MV-4-11 (cell line): ENCODE data around the gene HELZ.
"Not testable (repeated sequence)": the region's sequence is repeated elsewhere in the genome, so short reads cannot be mapped to it uniquely, and the experiment has no call there.

Experiments used
- DNase-seq: peaks from one replicate; lab custom pipeline; 2025; lab: John Stamatoyannopoulos, UW

Gene HELZ

DNA sequence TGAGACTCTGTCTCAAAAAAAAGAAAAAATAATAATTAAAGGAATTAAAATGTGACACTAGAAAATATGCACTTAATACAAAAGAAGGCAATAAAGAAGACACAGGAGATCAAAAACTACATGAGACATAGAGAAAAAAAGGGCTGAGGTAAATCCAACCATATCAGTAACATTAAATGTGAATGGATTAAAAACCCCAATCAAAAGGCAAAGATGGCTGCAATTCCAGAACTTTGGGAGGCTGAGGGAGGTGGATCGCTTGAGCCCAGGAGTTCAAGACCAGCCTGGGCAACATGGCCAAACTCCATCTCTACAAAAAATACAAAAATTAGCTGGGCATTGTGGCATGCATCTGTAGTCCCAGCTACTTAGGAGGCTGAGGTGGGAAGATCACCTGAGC is 103.0 kb downstream of the HELZ start:
- DNase-seq = not testable (repeated sequence)

DNA sequence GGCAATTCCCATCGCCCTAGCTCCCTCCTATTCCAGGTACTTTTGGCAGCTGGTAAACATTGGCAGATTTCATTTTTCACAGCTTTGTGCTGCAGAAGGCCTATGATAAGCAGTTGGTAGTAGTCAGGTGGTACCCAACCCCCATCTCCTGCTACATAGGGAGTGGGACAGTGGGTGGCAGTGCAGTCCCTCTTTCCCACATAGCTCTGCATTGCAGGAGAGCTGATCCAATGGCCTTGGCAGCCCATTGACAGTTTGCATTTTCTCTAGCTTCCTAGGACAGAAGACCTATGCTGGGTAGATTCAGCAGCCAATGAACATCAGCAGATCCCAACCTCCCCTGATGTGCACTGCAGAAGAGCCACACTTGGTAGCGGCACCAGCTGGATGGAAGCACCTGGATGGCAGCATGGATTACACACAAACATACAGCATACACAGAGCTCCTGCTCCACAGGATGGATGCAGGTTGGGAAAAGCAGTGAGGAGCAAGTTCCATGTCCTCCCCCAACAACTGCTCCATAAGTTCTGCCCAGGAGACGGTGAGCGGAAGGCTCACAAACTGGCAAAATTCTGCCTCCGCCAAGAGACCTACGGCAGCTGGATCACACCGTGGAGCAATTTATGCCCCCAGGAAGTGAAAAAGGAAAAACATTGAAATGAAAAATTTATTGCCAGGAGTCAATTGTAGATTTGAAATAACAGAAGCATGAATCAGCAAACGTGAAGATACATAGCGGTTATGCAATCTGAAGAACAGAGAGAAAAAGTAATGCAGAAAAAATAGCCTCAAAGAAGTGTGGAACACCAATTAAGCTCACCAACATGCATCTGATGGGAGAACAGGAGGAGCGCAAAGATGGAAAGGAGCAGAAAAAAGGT is 105.0 kb downstream of the HELZ start:
- peak; percentile 40 for DNase-seq

- DNase-seq = no peak
Measured at GRCh38 chr17:67139289-67139688, 105.7 kb downstream of the HELZ start.

DNA sequence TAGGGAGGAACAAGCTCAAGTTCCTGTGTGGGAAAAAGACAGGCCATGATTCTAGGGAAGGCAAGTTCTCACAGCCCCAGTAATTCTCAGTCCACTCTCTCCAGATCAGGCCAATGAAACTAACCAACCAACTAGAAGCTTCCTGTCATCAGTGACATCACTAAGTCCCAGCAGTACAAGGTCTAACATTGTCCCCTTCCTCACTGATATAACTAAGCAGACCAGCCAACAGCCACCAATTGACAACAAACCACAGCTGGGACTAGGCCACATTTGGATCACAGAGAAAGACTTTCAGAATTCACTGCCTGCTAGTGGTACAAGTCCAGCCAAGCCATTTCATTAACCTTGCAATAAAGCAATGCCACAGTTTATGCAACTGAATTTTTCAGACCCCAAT is 106.6 kb downstream of the HELZ start:
- no peak for DNase-seq

GRCh38 chr17:67137860-67138259 is 107.1 kb downstream of the HELZ start:
- DNase-seq = no peak

GRCh38 chr17:67137026-67137370 is 108.0 kb downstream of the HELZ start:
- no peak for DNase-seq

GRCh38 chr17:67136191-67137025 is 108.6 kb downstream of the HELZ start:
- no peak for DNase-seq

GRCh38 chr17:67133161-67133560 is 111.8 kb downstream of the HELZ start:
- no peak for DNase-seq

- no peak for DNase-seq
Measured at GRCh38 chr17:67132366-67132765, 112.6 kb downstream of the HELZ start.

DNA sequence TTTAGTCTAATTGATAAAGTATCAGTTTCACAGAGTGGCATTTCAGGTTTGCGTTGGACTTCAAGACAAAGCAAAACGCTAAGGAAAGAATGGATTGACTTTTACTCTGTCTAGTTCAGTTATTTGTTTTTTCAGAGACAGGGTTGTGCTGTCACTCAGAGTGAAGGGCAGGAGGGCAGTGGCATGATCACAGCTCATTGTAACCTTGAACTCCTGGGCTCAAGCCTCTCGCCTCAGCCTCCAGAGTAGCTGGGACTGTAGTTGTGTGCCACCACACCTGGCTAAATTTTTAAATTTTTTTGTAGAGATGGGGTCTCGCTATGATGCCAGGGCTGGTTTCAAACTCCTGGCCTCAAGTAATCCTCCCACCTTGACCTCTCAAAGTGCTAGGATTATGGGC is 114.2 kb downstream of the HELZ start:
- DNase-seq = no peak

DNA sequence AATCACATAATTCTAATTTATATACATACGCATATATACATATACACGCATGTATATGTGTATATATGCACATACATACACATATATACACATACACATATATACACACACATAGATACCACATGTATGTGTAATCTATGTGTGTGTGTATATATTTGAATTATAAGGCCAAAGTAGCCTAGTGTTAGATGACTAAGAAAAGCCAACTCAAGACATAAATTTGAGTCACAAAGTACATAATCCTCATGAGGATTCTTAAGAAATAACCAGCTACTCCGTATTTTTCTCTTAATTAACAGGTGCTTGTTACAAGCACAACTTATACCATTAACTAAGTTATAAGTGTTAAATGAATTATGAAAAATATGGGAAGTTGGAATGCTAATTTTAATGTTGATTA is 115.7 kb downstream of the HELZ start:
- DNase-seq = no peak

GRCh38 chr17:67128700-67129099 is 116.3 kb downstream of the HELZ start:
- DNase-seq = no peak

DNA sequence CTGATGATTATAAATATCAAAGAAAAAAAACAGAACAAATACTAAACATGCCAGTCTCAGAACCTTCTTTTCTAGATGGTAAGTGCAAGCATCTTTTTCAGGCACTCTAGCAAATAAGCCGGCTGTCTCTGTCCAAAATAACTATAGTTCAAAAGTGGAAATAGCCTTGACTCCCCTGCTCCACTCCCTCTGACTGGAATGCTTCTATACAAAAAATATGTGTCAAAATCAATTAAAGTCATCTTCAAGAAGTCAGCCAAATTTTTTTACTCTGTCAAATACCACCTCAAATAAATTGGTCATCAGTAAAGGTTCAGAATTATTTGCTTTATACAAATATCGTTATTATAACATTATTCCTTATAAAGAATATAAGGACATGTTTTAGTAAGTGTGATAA is 117.1 kb downstream of the HELZ start:
- no peak for DNase-seq

DNA sequence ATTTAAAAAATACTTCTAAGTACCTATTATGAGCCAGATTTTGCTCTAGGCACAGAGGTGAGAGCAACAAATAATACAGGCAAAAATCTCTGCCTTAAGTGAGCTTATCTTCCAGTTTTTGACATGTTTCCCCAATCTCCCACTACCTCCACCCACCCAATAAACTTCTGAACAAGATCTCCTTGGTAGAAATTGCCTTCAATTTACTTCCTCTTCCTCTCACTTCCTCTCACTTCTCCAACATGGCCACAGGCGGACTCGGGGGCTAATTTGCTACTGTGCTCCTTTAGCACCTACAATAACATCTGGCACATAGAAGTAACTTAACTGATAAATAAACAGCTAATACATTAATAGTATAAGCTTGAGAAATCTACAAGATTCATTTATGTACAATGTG is 118.0 kb downstream of the HELZ start:
- peak; percentile 59 for DNase-seq

DNA sequence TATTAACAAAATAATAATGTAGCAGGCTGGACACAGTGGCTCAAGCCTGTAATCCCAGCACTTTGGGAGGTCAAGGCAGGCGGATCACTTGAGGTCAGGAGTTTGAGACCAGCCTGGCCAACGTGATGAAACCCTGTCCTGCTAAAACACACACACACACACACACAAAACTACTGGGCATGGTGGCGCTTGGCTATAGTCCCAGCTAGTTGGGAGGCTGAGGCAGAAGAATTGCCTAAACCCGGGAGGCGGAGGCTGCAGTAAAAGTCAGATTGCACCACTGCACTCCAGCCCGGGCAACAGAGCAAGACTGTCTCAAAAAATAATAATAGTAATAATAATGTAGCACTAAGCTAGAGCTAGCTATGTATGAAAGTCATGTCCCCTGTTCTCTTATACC is 118.5 kb downstream of the HELZ start:
- DNase-seq = not testable (repeated sequence)

GRCh38 chr17:67125924-67126323 is 119.1 kb downstream of the HELZ start:
- DNase-seq = no peak

DNA sequence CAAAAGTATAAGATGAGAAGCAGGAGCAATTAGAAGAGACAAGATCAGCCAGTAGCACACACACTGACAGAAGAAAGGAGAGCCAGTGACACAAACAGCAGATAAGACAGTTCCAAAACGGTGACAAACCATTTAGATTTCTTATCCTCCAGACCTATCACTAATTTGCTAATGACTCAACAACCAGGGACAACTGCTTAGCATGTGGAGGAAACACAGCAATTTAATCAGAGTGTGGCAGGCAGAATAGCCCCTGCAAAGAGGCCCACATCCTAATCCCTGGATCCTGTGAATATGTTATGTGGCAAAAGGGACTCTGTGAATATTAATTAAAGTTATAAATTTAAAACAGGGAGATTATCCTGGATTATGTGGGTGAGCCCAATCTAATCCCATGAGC is 119.6 kb downstream of the HELZ start:
- no peak for DNase-seq

DNA sequence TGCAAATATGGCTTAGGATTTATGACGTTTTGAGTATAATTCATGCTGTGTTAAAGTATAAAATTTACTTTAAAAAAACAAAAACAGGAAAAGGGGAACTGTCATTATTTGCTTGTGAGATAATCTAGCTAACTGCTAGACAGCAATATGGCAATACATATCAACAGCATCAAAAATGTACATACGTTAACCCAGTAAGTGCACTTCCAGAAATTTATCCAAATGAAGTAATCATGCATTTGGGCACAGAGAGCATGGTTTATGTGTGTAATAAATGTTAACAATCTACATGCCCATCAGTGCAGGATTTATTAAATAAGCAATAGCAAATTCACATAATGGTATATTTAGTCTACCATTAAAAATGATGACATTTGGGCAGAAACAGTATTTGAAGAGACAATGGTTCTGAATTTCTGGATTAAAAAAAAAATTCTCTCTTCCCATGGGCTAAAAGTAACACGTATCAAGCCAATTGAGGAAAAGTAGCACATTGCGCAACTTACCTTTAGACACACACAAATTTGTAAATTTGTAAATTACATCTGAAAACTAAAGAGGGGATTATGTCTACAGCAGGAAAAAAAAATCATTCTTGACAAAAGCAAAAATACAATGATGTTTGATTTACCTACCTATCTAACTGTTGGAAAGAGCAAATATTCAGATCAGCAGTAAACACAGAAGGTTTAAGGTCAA is 120.4 kb downstream of the HELZ start:
- no peak for DNase-seq

GRCh38 chr17:67123699-67124098 is 121.3 kb downstream of the HELZ start:
- no peak for DNase-seq

DNA sequence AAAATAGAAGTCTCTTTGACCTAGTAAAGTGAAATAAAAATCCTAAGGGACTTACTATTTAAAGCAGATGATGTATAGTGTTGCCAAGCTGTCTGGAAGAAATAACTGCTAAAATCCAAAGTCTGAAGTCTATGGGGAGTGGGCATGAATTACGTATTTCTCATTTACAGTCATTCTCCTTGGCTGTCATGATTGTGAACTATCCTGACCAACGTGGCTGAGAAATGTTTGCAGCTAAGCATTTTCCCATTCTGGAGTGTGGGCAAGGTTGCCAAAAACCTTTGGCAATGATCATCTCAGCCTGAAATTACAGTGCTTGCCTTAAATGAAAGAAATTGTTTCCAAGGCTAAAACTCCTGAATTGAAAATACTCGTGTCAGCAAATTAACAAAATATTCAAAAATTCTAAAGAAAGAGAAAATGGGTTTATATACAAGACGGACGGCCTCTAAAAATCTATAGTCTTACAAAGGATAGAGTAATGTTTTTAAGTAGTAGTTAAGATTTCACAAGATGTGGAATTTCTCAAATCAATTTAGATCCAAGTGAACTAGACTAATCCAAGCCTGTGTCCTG is 123.6 kb downstream of the HELZ start:
- no peak for DNase-seq

DNA sequence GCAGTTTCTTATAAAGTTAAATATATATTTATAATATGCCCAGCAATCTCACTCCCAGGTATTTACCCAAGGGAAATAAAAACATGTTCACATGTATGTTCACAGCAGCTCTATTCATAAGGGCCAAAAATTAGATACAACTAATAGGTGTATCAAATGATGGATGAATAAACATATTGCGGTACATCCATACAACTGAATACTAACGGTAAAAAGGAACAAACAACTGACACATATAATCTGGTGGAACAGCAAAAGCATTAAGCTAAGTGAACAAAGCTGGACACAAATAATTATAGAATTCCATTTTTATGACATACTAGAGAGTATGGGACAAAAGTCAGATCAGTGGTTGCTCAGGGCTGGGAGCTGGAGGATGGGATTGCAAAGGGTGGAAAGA is 125.9 kb downstream of the HELZ start:
- DNase-seq = no peak

DNA sequence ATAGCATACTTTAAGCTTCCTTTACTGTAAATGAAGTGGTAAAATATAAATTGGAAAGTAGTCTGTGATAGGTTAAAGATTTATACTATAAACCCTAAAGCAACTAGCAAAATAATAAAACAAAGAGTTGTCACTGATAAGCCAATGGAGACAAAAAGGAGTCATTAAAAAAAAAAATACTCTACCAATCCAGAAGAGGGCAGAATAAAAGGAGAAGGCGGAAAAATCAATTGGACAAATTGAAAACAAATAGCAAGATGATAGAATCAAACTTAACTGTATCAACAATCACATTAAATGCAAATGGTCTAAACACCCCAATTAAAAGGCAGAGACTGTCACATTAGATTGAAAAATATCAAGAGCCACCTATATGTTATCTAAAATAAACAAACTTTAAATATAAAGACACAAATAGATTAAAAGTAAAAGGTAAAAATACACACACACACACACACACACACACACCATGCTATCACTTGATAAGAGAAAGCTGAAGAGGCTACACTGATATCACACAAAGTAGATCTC is 128.9 kb downstream of the HELZ start:
- no peak for DNase-seq
